ENCODE data around the gene DAZAP1. TPM values are rescaled to one million over a fixed set of nuclear protein-coding genes. Genes with fewer than 3 reads are reported as not detected.
A peak's percentile ranks its signal among the peaks of the same experiment; 100 is the strongest.

The DAZAP1 gene
- total RNA-seq, 4 donors from 2014 or later: 41.5 to 75.4 (median 49.2) TPM

DNA sequence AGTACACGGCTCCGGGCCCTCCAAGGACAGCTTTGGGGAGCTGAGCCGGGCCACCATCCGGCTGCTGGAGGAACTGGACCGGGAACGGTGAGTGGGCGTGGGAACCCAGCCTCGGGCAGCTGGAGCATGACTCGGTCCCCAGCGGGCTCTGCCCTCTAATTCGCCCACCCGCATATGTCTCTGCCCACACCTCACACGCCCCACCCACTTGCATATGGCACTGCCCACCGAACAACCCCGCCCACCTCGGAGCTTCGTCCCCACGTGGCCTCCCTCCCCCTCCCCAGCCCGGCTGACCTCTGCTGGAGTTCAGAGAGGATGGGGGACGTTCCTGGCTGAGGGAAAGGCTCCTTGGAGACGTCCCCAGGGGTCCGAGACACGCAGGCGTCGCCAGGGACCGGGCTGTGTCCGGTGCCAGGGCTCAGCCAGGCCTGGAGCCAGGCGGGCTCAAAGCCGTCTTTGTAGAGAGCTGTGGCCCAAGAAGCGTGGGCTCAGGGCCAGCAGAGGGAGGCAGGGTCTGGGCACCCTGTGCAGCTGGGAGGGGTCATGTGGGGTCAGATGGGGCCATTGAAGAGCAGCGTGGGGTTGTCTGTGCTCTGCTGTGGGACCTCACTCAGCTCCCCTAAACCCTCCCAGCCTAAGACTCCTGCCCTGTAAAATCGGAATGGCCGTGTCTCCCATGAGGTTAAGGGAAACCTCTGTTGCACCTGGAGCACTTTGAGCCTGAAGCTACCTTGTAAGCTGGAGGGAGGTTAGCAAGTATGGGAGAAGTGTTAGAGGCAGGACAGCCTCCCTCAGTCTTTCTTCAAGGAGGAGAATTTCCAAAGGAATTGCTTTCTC is 46.4 kb downstream of the DAZAP1 start:
- no peak for DNase-seq (ENCODE audit: low spot score in 2 of 2)
- no peaks in the 10 kb centered on the region for H3K36me3 ChIP-seq
- 8% methylated on average over 6 of the region's 33 CpGs for WGBS
- H3K27me3 ChIP-seq: peaks cover 89% of the 10 kb centered on the region
- TF ChIP-seq EP300 (IDR thresholded peaks at IDR 0.05) (no peak), POLR2A (IDR thresholded peaks at IDR 0.05) (no peak)
- TF ChIP-seq, protein P1, sequence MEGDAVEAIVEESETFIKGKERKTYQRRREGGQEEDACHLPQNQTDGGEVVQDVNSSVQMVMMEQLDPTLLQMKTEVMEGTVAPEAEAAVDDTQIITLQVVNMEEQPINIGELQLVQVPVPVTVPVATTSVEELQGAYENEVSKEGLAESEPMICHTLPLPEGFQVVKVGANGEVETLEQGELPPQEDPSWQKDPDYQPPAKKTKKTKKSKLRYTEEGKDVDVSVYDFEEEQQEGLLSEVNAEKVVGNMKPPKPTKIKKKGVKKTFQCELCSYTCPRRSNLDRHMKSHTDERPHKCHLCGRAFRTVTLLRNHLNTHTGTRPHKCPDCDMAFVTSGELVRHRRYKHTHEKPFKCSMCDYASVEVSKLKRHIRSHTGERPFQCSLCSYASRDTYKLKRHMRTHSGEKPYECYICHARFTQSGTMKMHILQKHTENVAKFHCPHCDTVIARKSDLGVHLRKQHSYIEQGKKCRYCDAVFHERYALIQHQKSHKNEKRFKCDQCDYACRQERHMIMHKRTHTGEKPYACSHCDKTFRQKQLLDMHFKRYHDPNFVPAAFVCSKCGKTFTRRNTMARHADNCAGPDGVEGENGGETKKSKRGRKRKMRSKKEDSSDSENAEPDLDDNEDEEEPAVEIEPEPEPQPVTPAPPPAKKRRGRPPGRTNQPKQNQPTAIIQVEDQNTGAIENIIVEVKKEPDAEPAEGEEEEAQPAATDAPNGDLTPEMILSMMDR (IDR thresholded peaks at IDR 0.05): peak in 1 of 2 donors; percentile 20
- no peak overlapping the region for H3K4me3 ChIP-seq
- peaks cover 49% of the 10 kb centered on the region for H3K4me1 ChIP-seq
- H3K27ac ChIP-seq: no peak overlapping the region
- no peaks in the 10 kb centered on the region for H3K9me3 ChIP-seq

DNA sequence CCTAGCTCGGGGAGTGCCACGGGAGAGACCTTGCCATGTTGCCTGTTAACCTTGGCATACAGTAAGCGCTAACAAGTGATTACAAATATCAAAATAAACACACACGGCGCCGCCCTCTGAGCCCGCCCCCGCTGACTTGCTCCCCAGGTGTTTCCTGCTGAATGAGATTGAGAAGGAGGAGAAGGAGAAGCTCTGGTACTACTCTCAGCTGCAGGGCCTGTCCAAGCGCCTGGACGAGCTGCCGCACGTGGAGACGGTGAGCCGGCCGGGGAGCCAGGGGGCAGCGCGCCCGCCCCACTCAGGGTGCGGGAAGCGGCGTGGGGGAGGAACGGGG is 47.6 kb downstream of the DAZAP1 start:
- H3K4me3 ChIP-seq: no peak overlapping the region
- peaks cover 2% of the 10 kb centered on the region for H3K36me3 ChIP-seq
- TF ChIP-seq EP300 (IDR thresholded peaks at IDR 0.05) (no peak), POLR2AphosphoS5 (IDR thresholded peaks at IDR 0.05) (no peak), POLR2A (IDR thresholded peaks at IDR 0.05) (no peak)
- TF ChIP-seq, protein P1 (IDR thresholded peaks at IDR 0.05): no peak
- 6% methylated on average over 6 of the region's 22 CpGs for WGBS
- H3K27ac ChIP-seq: peak overlapping the region; percentile 42
- H3K27me3 ChIP-seq: peaks cover 80% of the 10 kb centered on the region
- peaks cover 46% of the 10 kb centered on the region for H3K4me1 ChIP-seq
- no peak for DNase-seq (ENCODE audit: low spot score in 2 of 2)
- H3K9me3 ChIP-seq: no peaks in the 10 kb centered on the region

DNA sequence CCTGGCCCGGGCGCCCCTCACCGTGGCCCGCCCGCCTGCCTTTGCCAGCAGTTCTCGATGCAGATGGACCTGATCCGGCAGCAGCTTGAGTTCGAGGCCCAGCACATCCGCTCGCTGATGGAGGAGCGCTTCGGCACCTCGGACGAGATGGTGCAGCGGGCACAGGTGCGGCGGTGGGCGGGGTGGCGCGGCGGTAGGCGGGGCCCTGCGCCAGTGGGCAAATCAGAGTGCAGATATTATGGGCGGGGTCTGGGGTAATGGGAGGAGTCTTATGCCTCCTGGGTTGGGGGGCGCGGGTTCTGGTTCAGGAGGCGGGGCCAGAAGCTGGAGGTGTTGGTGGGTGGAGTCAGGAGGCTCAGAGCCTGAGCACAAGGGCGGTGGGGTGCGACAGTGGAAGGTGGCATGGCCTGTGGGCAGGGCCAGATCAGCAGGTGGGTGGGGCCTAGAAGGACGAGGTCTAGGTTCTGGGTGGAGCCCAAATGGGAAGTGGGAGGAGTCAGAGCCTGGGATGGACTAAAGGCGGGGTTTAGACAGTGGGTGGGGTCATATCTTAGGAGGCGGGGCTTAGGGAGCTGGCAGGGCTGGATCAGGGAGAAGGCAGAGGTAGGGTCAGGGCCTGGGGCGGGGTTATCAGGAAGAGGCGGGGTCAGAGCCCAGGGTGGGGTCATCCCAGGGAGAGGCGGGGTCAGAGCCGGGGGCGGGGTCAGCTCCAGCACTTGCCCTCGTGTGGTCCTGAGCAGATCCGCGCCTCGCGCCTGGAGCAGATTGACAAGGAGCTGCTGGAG is 48.1 kb downstream of the DAZAP1 start:
- H3K4me3 ChIP-seq: no peak overlapping the region
- TF ChIP-seq, protein P1 (IDR thresholded peaks at IDR 0.05): no peak
- TF ChIP-seq EP300 (IDR thresholded peaks at IDR 0.05) (no peak), POLR2AphosphoS5 (IDR thresholded peaks at IDR 0.05) (no peak)
- no peaks in the 10 kb centered on the region for H3K9me3 ChIP-seq
- H3K36me3 ChIP-seq: peaks cover 7% of the 10 kb centered on the region
- H3K27ac ChIP-seq: peak overlapping the region; percentile 42
- peaks cover 46% of the 10 kb centered on the region for H3K4me1 ChIP-seq
- DNase-seq (ENCODE audit: low spot score in 2 of 2): no peak
- 5% methylated on average over 30 of the region's 42 CpGs for WGBS
- H3K27me3 ChIP-seq: peaks cover 74% of the 10 kb centered on the region

DNA sequence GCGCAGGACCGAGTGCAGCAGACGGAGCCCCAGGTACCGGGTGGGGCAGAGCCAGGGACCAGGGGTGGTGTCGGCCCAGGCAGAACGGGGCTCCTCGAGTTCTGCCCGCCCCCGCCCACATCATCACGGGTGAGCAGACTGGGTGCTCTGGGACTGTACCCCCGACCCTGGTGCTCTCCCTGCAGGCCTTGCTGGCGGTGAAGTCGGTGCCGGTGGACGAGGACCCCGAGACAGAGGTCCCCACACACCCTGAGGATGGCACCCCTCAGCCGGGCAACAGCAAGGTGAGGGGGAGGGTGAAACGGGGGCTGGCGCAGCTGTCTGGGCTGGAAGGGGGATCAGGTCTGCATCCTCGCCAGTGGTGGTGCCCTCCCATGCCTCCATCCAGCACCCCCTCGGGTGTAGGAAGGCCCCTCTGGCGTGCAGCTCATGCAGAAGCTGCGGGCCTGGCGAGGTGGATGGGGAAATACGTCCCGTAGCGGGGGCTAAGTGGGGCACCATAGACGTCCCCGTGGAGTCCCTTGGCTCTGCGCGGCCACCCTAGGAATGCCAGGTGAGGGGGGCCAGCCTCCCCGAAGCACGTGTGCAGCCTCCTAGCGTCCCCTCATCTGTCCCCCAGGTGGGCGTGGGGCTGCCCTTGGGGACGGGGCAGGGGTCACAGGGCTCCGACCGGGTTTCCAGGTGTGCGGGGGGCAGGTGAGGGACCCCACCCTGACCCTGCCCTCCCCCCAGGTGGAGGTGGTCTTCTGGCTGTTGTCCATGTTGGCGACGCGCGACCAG is 48.9 kb downstream of the DAZAP1 start:
- peaks cover 46% of the 10 kb centered on the region for H3K4me1 ChIP-seq
- TF ChIP-seq, protein P1 (IDR thresholded peaks at IDR 0.05): no peak
- TF ChIP-seq POLR2A (IDR thresholded peaks at IDR 0.05) (no peak), POLR2AphosphoS5 (IDR thresholded peaks at IDR 0.05) (no peak), EP300 (IDR thresholded peaks at IDR 0.05) (no peak)
- H3K4me3 ChIP-seq: no peak overlapping the region
- peaks cover 66% of the 10 kb centered on the region for H3K27me3 ChIP-seq
- H3K9me3 ChIP-seq: no peaks in the 10 kb centered on the region
- WGBS: 17% methylated on average over 14 of the region's 43 CpGs
- no peak overlapping the region for H3K27ac ChIP-seq
- H3K36me3 ChIP-seq: peaks cover 15% of the 10 kb centered on the region
- no peak for DNase-seq (ENCODE audit: low spot score in 2 of 2)

Measured in suprapubic skin (tissue), 4 donors.